BE2C (cell line): ENCODE data around the gene TLR6.

Experiments used
- DNase-seq: peaks from one replicate; pipeline ENCODE4 v3.0.0-alpha.2; 2020
- H3K27me3 ChIP-seq: fragments of 250-450 bp; sonication (Bioruptor Pico); 2 replicates; pipeline ENCODE4 v1.5.1; 2020; ENCODE audit warnings: mild to moderate bottlenecking
- H3K36me3 ChIP-seq: fragments of 250-450 bp; sonication (Bioruptor Pico); 2 replicates; pipeline ENCODE4 v1.5.1; 2020; ENCODE audit warnings: mild to moderate bottlenecking
- H3K4me1 ChIP-seq: fragments of 250-450 bp; sonication (Bioruptor Pico); 2 replicates; pipeline ENCODE4 v1.5.1; 2020
- H3K4me3 ChIP-seq: 2 replicates; pipeline ENCODE4 v1.5.1; 2011; ENCODE audit warnings: low read depth, low read length
- H3K9me3 ChIP-seq: fragments of 250-450 bp; sonication (Bioruptor Pico); 2 replicates; pipeline ENCODE4 v1.5.1; 2020
- CTCF ChIP-seq: IDR thresholded peaks from 2 replicates; pipeline ENCODE4 v1.5.1; 2012; ENCODE audit warnings: mild to moderate bottlenecking, low read depth, low read length

The TLR6 gene

DNA sequence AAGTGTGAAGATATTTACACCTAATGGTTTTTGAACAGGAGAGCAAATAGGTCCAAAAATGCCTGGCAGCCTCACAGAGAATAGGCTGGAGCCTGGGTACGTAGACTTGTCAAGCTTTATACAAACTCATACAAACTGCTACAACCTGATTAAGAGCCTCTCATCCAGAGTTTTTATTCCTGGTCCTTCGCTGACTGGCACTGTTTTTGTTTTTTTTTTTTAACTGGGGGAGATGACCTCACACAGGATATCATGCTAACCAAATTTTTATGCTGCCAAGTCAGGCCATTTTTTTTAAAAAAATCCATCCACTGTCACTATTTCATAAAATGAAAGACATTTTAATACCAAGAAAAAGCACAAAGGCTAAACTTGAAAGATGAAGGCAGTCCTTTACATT, 12.9 kb upstream of the TLR6 start:
- Histone ChIP-seq H3K27me3 (no peaks in the 10 kb centered on the region), H3K4me1 (no peaks in the 10 kb centered on the region; the same call in 1 of the 2 replicates), H3K9me3 (no peaks in the 10 kb centered on the region), H3K4me3 (no peak overlapping the region), H3K36me3 (no peaks in the 10 kb centered on the region)
- no peak for TF ChIP-seq CTCF
- DNase-seq: no peak

DNA sequence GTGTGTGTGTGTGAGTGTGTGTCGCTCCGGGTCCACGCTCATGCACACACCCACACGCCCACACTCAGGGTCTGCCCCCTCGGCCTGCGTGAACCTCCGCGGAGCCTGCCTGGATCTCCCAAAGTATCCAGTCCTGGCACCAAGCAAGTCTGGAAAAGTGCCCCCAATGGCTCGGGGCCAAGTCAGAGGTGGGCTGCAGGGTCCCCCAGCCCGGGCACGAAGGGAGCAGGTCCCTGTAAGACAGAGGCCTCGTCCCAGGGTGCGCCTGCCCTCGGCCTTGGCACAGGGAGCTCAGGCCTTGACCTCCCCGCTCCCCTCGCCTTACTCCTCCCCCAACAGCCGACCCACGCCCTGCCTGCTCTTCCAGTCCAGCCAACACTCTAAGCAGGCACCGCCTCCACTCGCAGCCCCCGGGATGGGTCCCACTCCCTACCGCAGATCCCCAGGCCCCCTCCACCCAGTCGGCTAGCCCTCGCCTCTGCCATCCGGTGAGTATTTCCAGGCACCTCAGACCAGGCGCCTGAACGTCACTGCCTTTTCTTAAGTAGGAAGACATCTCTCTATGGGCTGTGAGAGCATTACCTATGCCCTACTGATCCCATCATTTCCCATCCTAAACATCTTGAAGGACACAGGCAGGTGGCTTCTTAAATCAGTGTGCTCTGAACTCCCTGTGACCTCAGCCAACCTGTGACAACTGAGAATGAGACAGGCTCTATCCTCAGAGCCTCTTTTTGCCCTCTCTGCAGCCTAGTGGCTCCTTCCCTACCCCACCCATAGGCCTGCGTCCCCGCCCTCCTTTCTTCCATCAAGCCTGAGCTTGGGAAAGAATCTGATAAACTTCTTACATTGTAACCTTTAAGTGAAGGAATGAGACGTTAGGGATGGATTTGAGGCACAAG, 11.7 kb upstream of the TLR6 start:
- DNase-seq: peak; percentile 10
- H3K27me3 ChIP-seq: no peaks in the 10 kb centered on the region
- TF ChIP-seq CTCF: no peak
- H3K4me3 ChIP-seq: peak overlapping the region; percentile 51
- H3K4me1 ChIP-seq: no peaks in the 10 kb centered on the region; the same call in 1 of the 2 replicates
- no peaks in the 10 kb centered on the region for H3K9me3 ChIP-seq
- no peaks in the 10 kb centered on the region for H3K36me3 ChIP-seq

- no peaks in the 10 kb centered on the region for H3K36me3 ChIP-seq
- H3K9me3 ChIP-seq: no peaks in the 10 kb centered on the region
- DNase-seq: peak; percentile 72
- TF ChIP-seq CTCF: no peak
- peak within 1 kb of the TSS; percentile 60 for H3K4me3 ChIP-seq
- no peaks in the 10 kb centered on the region for H3K27me3 ChIP-seq
- no peaks in the 10 kb centered on the region; the same call in 1 of the 2 replicates for H3K4me1 ChIP-seq
Observed at GRCh38 chr4:38867478-38868058, 11.0 kb upstream of the TLR6 start, which contains the start of gene FAM114A1. Gene FAM114A1, plus strand, starts transcription at chr4:38867806. Its CDS starts 10,273 bp downstream, at chr4:38878079.

GRCh38 chr4:38866973-38867477, 10.4 kb upstream of the TLR6 start:
- Histone ChIP-seq H3K27me3 (no peaks in the 10 kb centered on the region), H3K36me3 (no peaks in the 10 kb centered on the region), H3K4me1 (no peaks in the 10 kb centered on the region; the same call in 1 of the 2 replicates), H3K4me3 (peak overlapping the region; percentile 60), H3K9me3 (no peaks in the 10 kb centered on the region)
- no peak for DNase-seq
- TF ChIP-seq CTCF: no peak

DNA sequence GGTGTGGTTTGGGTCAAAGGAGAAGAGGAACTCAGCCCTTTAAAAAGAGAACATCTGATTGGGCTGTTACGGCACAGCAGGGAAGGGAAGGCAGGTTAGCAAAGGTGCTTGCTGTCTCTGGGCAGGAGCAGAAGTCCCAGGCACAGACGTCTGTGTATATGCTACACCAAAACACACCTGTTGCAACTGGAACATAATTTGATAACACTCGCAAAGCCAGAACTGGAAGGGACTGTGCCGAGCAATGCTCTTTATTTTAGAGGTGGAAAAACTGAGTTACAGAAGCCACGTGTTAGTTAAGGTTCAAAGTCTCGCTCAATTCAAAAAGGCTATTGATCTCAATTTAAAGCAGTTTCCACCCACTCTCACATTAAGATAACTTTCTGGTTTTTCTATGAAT, 8.8 kb upstream of the TLR6 start:
- no peak overlapping the region for H3K4me3 ChIP-seq
- DNase-seq: no peak
- no peak for TF ChIP-seq CTCF
- no peaks in the 10 kb centered on the region for H3K9me3 ChIP-seq
- no peaks in the 10 kb centered on the region for H3K27me3 ChIP-seq
- no peaks in the 10 kb centered on the region for H3K36me3 ChIP-seq
- H3K4me1 ChIP-seq: no peaks in the 10 kb centered on the region; the same call in 1 of the 2 replicates
